Tibial nerve (tissue), 4 donors: Measurements from ENCODE around the gene TTC7B. TPM values are rescaled to one million over a fixed set of nuclear protein-coding genes. Genes with fewer than 3 reads are reported as not detected.

Experiments
- DNase-seq, 2 donors: peaks; one replicate each; pipeline ENCODE4 v3.0.0-alpha.2; 2019; ENCODE audit warnings: low spot score in 2 of 2
- H3K27ac ChIP-seq, 4 donors: fragments of 200-600 bp; sonication (generic) in 3 of 4; one replicate each; pipeline ENCODE4 v1.5.1; 2017 to 2019; ENCODE audit warnings: mild to moderate bottlenecking in 1 of 4
- H3K27me3 ChIP-seq, 2 donors: fragments of 200-600 bp; sonication (generic) in 1 of 2; one replicate each; pipeline versions ENCODE4 v1.5.1 to v1.6.0; 2017 to 2019
- H3K36me3 ChIP-seq, 3 donors: fragments of 200-600 bp; sonication (generic); one replicate each; pipeline ENCODE4 v1.5.1; 2018 to 2019
- H3K4me1 ChIP-seq, 4 donors: fragments of 200-600 bp; sonication (generic) in 3 of 4; one replicate each; pipeline ENCODE4 v1.5.1; 2017 to 2019
- H3K4me3 ChIP-seq, 4 donors: fragments of 200-600 bp; sonication (generic) in 3 of 4; one replicate each; pipeline ENCODE4 v1.5.1; 2017 to 2019; ENCODE audit warnings: mild to moderate bottlenecking in 1 of 4, moderate library complexity in 1 of 4
- H3K9me3 ChIP-seq, 4 donors: fragments of 200-600 bp; sonication (generic) in 3 of 4; one replicate each; pipeline ENCODE4 v1.5.1; 2017 to 2019
- EP300 ChIP-seq, 2 donors: sonication (generic); formaldehyde crosslinking; IDR thresholded peaks; one replicate each; pipeline ENCODE4 v1.6.1; 2017; ENCODE audit warnings: antibody characterized with exemption in 2 of 2, mild to moderate bottlenecking in 1 of 2
- POLR2A ChIP-seq, 2 donors: fragments of 450-650 bp; IDR thresholded peaks; one replicate each; pipeline ENCODE4 v1.6.1; 2017; ENCODE audit warnings: antibody characterized with exemption in 2 of 2, mild to moderate bottlenecking in 2 of 2, moderate library complexity in 2 of 2
- WGBS, 2 donors: methylation state at CpG; one replicate each; pipeline ENCODE4 v1.1.5; 2018; 5-methylcytosine and 5-hydroxymethylcytosine counted together
- total RNA-seq, 4 donors: library from RNA; depleted of rRNA; stranded (reverse); fragments of >200 nt; gene quantifications; one replicate each; pipeline ENCODE4 v1.1.0, GENCODE V29; 2016
- TF ChIP-seq, protein P1 (sequence below), 5 experiments: fragments of 200-600 bp in 3 of 5; fragments of 450-650 bp in 2 of 5; sonication (generic) in 3 of 5; IDR thresholded peaks; one replicate each; pipeline ENCODE4 v1.5.1; 2016 to 2019; ENCODE audit warnings: antibody characterized with exemption in 5 of 5, mild to moderate bottlenecking in 3 of 5, moderate library complexity in 2 of 5

Gene TTC7B
- total RNA-seq, 4 donors from 2014 or later = 25.9 to 44.1 (median 34.4) TPM

- Histone ChIP-seq H3K27me3 (no peaks in the 10 kb centered on the region), H3K36me3 (peaks cover 0 to 8% (median 0%) of the 10 kb centered on the region in 3 donors), H3K4me3 (no peak overlapping the region), H3K27ac (no peak overlapping the region), H3K9me3 (no peaks in the 10 kb centered on the region), H3K4me1 (peaks cover 0 to 15% (median 0%) of the 10 kb centered on the region in 4 donors)
- TF ChIP-seq POLR2A (IDR thresholded peaks at IDR 0.05) (no peak), EP300 (IDR thresholded peaks at IDR 0.05) (no peak)
- TF ChIP-seq, protein P1, sequence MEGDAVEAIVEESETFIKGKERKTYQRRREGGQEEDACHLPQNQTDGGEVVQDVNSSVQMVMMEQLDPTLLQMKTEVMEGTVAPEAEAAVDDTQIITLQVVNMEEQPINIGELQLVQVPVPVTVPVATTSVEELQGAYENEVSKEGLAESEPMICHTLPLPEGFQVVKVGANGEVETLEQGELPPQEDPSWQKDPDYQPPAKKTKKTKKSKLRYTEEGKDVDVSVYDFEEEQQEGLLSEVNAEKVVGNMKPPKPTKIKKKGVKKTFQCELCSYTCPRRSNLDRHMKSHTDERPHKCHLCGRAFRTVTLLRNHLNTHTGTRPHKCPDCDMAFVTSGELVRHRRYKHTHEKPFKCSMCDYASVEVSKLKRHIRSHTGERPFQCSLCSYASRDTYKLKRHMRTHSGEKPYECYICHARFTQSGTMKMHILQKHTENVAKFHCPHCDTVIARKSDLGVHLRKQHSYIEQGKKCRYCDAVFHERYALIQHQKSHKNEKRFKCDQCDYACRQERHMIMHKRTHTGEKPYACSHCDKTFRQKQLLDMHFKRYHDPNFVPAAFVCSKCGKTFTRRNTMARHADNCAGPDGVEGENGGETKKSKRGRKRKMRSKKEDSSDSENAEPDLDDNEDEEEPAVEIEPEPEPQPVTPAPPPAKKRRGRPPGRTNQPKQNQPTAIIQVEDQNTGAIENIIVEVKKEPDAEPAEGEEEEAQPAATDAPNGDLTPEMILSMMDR (IDR thresholded peaks at IDR 0.05) = no peak
- DNase-seq = no peak
- 76 to 78% methylated on average over 8 of the region's 8 CpGs for whole genome bisulfite sequencing, 2 donors
These were observed 190.8 kb downstream of the TTC7B start for GRCh38 chr14:90625445-90625844.

- TF ChIP-seq, protein P1 (IDR thresholded peaks at IDR 0.05) = no peak
- TF ChIP-seq POLR2A (IDR thresholded peaks at IDR 0.05) (no peak), EP300 (IDR thresholded peaks at IDR 0.05) (no peak)
- Histone ChIP-seq H3K36me3 (peaks cover 0 to 11% (median 0%) of the 10 kb centered on the region in 3 donors), H3K27me3 (no peaks in the 10 kb centered on the region), H3K27ac (no peak overlapping the region), H3K4me1 (peaks cover 0 to 15% (median 0%) of the 10 kb centered on the region in 4 donors), H3K4me3 (no peak overlapping the region), H3K9me3 (no peaks in the 10 kb centered on the region)
- DNase-seq = no peak
- WGBS, 2 donors = 66 to 80% methylated on average over 14 of the region's 14 CpGs
These were observed 191.4 kb downstream of the TTC7B start for GRCh38 chr14:90624732-90625400.

- H3K27ac ChIP-seq = no peak overlapping the region
- peaks cover 0 to 18% (median 0%) of the 10 kb centered on the region in 3 donors for H3K36me3 ChIP-seq
- TF ChIP-seq POLR2A (IDR thresholded peaks at IDR 0.05) (no peak), EP300 (IDR thresholded peaks at IDR 0.05) (no peak)
- TF ChIP-seq, protein P1 (IDR thresholded peaks at IDR 0.05) = no peak
- H3K4me1 ChIP-seq = peaks cover 0 to 9% (median 0%) of the 10 kb centered on the region in 4 donors
- no peak for DNase-seq
- 44 to 57% methylated on average over 8 of the region's 8 CpGs for WGBS, 2 donors
- no peaks in the 10 kb centered on the region for H3K27me3 ChIP-seq
- H3K4me3 ChIP-seq = no peak overlapping the region
- H3K9me3 ChIP-seq = no peaks in the 10 kb centered on the region
These were observed 192.0 kb downstream of the TTC7B start for GRCh38 chr14:90624227-90624626.

DNA sequence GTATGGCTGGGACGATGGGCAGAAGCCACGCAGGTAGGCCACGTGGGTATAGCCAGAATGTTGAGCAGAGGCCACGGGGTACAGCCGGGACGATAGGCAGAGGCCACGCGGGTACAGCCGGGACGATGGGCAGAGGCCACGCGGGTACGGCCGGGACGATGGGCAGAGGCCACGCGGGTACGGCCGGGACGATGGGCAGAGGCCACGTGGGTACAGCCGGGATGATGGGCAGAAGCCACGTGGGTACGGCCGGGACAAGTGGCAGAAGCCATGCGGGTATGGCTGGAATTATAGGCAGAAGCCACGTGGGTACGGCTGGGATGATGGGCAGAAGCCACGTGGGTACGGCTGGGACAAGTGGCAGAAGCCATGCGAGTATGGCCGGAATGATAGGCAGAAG lies 195.0 kb downstream of the TTC7B start:
- Histone ChIP-seq H3K4me1 (peaks cover 0 to 14% (median 0%) of the 10 kb centered on the region in 4 donors), H3K9me3 (no peaks in the 10 kb centered on the region), H3K4me3 (no peak overlapping the region), H3K36me3 (peaks cover 0 to 25% (median 0%) of the 10 kb centered on the region in 3 donors), H3K27ac (no peak overlapping the region), H3K27me3 (no peaks in the 10 kb centered on the region)
- WGBS, 2 donors = 94 to 95% methylated on average over 32 of the region's 32 CpGs
- DNase-seq = no peak
- TF ChIP-seq POLR2A (IDR thresholded peaks at IDR 0.05) = no peak

GRCh38 chr14:90620568-90621077 lies 195.6 kb downstream of the TTC7B start:
- H3K4me3 ChIP-seq = no peak overlapping the region
- WGBS, 2 donors = 84 to 85% methylated on average over 7 of the region's 7 CpGs
- H3K27me3 ChIP-seq = no peaks in the 10 kb centered on the region
- DNase-seq = no peak
- TF ChIP-seq EP300 (IDR thresholded peaks at IDR 0.05) (no peak), POLR2A (IDR thresholded peaks at IDR 0.05) (no peak)
- TF ChIP-seq, protein P1 (IDR thresholded peaks at IDR 0.05) = no peak
- H3K9me3 ChIP-seq = no peaks in the 10 kb centered on the region
- peaks cover 0 to 25% (median 0%) of the 10 kb centered on the region in 3 donors for H3K36me3 ChIP-seq
- no peak overlapping the region for H3K27ac ChIP-seq
- H3K4me1 ChIP-seq = peaks cover 0 to 20% (median 0%) of the 10 kb centered on the region in 4 donors
